GM19023 (cell line): ENCODE data around the gene DRAXIN.

ENCODE experiments used
- ATAC-seq: cut with Tn5 transposase; IDR thresholded peaks from one replicate; pipeline ENCODE4 v1.9.1; 2021; ENCODE audit warnings: mild to moderate bottlenecking, moderate library complexity; ENCODE audit not compliant: unreplicated experiment

DRAXIN gene

DNA sequence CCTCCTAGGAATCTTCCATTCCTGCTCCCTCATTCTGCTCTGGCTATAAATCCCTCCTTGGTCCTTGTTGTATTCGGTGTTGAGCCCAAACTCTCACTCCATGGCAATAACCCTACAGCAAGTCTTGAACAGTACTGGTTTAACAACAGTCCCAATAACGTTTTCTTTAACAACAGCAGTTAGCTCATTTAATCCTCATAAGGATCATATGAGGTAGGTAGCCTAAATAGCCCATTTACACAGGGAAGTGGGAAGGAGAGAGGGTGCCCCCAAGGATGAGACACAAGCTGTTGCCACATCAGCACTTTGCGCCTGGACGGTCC is 44.0 kb downstream of the DRAXIN start:
- ATAC-seq, result no peak

DNA sequence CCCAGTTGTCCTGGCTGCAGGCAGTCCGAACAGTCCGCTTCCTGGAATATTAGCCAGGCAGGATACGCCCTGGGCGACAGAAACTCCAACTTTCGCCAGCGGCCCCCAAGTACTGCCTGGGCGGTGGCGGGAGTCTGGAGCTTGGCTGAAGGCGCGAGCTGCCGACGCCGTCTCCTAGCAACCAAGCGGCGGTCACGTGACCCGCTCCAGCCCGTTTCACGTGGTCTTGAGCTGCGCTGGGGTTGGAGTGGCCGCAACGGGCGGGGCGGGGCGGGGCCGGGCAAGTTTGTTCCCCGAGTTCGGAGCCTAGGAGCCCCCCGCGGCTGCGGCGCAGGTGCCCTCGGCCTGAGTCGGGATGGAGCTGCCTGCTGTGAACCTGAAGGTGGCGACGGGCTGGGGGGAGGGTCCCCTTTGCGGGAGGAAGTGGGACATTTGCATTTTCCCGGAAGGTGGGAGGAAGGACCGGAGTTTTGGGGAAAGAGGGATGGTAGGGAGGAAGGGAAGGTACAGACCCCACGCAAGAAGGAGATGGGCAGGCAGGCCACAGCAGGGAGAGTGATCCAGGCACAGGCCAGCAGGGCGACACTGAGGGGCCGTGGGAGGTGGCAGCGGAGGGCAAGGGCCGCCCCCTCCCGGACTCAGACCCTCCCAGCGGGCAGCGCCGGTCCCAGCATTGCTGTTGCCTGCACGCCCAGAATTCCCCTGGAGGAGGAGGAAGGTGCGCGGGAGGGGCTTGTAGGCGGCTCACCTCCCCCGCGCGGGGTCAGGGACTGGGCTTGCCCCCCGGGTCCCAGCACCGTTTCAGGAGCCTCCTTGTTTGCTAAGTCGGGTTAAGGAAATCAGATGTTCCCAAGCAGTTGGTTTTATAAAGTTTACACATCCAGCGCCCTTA is 44.6 kb downstream of the DRAXIN start, which contains the start of gene AGTRAP:
TSS of gene AGTRAP (plus strand) at position 283 of the 892 bp plus-strand sequence. CDS start at position 356, 73 bp downstream.
- peak; percentile 85 for ATAC-seq

DNA sequence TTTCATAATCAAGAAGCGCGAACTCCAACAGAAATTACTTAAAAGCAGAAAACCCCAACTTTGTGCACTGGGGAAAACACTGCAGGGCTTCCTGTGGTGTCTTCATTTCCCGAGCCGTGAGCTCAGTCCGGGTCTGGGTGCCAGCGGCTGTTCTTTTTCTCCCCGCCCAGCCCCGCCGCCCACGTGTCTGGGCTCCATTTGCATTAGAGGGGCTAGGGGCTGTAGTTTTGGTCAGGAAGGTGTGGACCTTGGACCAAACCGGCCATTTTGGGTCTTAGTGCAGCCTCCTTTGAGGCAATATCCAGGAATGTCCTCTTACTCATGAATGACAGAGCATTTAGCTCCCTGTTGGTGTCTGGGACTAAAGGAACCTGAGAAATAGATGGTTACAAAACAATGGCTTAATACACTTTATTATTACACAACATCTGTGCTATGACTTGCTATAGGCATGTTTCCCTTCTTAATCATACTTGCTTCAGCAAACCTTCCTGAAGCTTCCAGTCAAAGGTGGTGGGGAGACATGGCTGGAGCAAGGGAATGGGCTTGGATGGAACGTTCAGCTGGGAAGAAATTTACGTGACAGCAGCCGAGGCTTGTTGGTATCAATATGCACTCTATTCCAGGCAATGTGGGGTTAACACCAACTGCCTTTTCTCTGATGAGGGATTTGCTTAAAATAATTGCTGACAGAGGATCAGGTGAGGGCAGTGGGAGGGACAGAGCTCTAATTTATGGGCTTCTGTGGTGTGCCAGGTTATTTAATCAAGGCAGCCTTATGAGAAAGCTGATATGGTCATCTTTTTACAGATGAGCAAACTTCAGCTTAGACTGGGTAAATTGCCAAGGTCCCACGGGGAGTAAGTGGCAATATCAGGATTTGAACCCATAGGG is 45.5 kb downstream of the DRAXIN start:
- ATAC-seq, result no peak

DNA sequence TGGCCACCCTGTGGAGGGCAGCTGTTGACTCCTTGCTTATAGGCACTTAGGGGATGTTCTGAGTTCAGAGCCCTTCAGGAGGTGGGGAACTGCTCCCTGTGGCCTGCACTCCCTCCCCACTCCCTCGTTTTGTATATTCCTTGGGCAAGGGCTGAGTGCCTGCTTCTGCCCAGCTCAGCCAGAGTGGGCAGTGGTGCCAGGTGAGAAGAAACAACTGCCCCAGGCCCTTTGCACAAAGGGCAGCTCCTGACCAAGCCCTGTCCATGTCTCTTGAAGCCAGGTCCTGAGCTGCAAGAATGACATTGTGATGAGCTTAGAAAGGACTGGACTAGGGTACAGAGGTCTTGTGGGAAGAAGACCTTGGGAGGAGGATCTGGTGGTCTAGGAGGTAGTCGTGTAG is 46.6 kb downstream of the DRAXIN start:
- ATAC-seq, result no peak

DNA sequence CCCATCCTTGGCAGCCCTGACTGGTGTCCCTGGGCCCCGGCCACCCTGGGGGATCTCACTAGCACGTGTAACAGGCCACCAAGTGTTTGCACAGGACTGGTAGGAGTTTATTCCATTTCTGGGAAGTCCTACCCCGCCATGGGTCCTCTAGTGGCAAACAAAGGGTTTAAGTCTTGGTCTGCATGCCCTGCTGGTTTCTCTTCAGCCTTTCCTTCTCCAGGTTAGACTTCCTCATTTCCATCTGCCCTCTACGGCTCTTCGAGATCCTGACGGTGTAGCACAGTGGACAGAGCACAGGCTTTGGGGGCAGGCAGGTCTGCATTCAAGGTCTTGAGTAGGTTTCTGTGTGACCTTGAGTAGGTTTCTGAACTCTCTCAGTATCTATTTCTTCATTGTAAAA is 47.3 kb downstream of the DRAXIN start:
- no peak for ATAC-seq

DNA sequence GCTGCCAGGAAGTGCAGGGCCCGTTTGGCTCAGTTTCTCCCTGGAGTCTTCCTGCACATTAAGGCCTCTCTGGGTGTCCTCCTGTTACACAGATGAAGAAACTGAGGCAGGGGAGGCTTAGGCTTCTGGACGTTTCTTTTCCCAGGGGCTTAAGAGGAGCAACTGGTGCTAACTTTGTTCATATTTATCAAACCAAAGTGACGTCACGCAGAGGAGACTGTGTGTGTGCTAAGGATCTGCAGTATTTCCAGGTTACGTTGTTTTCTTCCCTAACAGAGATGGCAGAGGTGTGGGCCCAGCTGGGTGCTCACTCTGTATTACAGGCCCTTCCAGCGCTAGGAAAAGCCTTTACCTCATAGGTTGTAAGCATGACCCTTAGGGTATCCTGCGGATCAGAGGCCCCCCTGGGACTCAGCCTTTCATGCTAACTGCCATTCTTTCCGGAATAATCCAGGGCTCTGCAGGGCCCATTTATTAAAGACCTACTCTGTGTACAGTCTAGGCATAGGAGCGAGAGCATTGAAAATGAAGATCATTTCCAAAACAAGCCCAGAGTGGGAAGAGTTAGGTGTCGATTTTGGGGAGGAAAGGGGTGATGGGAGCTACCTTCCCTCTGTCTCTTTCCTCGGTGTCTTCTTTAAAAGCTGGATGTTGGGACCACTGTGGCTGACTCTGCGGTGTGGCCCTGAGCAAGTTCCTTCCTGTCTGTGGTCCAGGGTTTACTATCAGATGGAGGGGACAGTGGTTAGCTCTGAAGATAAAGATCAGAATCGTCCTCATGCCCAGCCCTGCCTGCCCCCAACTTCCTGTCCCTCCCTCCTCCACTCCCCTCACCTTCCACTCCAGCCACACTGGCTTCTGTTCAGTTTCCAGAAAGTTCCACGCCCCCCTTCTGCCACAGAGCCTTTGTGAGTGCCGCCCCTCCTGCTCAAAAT is 49.0 kb downstream of the DRAXIN start:
- no peak for ATAC-seq

DNA sequence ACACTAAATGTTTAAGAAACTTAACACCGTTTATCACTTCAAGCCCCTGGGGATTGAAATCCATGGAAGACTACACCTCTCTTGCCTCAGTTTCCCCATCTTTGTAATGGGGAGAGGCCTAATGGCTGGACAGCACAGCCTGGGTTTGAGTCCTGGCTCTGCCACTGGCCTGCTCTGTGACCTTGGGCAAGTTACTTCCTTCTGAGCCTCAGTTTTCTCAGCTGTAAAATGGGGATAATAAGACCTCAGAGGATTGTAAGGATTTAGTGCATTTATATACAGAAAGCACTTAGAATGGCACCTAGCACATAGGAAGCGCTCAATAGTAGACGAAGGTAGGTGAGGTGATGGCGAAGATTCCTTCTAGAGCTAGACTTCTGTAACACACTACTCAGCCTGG is 50.0 kb downstream of the DRAXIN start:
- no peak for ATAC-seq

DNA sequence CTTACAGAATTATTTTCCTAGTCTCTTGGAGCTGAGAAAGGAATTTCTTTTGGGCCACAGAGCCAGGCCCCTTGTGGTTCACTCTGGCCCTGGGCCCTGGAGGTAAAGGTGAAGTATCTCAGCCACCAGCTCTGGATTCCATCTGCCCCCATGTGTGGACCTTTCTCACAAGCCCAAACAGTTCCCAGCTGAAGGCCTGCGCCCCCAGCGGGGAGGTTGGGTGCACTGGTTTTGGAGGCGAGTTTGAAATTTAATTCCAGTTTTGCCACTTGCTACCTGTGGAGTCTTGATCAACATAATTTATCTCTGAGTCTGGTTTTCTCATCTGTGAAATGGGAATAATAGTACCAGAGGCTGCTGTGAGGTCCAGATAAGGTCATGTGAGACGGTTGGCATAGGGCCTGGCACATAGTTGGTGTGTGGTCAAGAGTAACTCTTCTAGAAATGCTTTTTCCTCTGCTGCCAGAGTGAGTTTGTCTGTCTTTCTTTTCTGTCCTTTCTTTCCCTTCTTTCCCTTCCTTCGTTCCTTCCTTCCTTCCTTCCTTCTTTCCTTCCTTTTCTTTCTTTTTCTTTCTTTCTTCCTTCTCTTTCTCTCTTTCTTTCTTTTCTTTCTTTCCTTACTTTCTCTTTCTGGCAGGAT is 50.5 kb downstream of the DRAXIN start:
- no peak for ATAC-seq

DNA sequence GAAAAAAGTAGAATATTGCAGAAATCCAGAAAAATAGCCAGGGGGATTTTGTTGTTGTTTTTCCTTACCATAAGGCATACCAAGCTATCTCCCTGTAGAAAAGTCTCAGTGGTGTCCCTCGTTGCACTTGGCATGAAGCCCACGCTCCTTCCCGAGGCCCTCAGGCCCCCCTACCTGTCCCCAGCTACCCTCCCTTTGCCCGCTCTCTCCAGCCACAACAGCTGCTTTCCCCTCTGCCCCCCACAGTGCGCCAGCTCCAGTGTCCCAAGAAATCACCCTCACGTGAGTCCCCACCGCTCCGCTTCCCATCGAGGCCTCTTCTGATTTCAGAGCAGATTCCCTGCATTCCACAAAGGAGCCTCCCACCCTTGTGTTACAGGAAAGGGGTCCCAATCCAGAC is 52.8 kb downstream of the DRAXIN start:
- ATAC-seq, result no peak

DNA sequence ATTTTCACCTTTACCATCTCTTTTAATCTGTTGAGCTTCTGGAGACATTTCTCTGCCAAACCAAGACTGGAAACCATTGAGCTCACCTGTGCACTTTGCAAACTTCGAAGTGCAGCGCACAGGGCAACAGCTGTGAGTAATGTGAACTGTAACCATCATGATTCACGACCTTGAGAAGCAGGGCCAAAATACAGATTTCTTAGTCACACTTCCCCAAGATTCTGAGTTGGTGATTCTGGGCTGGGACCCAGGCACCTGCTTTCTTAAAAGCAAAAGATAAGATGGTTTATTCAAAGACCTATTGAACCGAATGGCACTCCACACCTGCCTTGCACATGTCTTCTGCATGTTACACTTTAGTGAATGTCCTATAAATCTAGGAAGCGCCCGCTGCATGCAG is 54.6 kb downstream of the DRAXIN start:
- ATAC-seq, result no peak

DNA sequence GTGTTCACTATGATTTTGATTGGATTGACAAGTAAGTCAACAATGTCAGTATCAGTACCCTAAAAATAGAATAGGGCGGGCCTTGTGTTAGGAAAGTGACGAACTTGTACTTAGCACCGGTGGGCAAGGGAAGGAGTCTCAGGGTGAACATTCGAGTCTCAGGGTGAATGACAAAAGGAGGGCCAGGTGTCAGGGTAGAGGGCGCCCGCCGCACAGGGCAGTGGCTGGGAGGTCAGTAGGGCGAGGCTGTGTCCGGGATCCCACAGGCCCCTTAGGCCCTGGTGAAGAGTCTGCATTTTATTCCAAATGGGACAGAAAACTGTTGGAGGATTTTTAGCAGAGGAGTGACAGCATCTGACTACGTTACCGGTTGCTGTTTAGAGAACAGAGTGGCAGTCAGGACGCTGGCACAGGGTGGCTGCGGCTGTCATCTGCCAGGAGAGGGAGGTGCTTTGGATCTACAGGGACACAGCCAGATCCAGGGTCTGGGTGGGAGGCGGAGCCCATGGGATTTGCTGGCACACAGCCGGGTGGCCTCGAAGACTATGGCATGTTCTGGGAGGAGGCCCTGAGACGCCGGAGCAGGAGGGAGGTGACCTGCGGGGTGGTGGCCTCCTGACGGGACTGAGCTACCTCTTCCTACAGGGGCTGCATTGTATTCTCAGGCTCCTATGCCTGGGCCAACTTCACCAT is 55.4 kb downstream of the DRAXIN start:
- no peak for ATAC-seq

DNA sequence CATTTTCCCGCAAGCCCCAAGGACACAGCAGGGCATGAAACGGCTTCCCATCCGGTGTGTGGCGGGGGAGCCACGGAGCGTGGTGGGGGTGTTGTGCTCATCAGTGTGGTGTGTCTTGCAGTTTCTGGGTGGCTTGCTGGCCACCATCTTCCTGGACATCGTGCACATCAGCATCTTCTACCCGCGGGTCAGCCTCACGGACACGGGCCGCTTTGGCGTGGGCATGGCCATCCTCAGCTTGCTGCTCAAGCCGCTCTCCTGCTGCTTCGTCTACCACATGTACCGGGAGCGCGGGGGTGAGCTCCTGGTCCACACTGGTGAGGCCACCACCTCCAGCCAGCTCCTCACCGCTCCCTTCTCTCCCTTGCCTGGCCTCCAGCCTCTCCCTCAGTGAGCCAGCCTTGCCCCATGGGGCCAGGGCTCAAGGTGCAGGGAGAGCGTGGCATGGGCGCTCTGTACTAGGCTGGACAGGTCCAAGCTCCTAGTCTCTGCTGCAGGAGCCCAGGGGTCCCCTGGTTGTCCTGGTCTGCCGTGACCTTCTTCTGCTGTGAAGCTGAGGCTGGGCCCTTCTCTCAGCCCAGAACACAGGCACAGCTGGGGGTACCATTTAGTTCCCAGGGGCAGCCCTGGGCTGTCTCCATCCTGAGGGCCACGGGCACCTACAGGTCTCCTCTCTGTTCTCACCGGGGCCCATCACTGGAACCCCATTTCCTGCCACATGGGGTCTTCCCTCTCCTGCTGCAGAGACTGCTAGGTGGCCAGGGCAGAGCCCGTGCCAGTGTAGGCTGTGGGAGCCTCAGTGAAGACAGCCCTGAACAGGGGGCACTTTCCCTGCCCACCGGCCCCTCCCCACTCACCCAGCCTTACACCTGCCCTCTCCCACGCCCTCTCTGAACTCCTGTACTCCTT is 57.0 kb downstream of the DRAXIN start:
- ATAC-seq, result no peak

DNA sequence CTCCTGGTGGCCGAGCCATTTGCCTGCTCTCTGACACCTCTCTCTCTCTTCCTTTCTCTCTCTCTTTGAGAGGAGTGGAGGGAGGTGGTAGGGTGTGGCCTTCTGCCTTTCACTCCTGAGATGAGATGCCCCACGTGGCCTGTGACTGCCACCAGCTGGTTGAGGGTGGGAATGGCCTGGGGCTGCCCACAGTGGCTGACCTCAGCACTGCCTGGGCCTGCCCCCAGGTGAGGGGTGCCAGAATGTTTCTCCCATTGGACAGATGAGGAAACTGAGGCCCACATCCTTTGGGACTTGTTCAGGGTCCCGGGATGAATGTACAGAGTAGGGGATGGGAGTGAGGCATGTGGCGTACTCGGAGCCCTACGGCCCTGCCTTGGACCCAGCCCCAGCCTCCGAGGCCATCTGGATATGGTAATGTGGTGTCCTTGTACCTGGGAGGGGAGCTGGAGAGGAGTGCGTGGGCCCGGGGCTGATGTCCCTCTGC is 57.7 kb downstream of the DRAXIN start:
- no peak for ATAC-seq

DNA sequence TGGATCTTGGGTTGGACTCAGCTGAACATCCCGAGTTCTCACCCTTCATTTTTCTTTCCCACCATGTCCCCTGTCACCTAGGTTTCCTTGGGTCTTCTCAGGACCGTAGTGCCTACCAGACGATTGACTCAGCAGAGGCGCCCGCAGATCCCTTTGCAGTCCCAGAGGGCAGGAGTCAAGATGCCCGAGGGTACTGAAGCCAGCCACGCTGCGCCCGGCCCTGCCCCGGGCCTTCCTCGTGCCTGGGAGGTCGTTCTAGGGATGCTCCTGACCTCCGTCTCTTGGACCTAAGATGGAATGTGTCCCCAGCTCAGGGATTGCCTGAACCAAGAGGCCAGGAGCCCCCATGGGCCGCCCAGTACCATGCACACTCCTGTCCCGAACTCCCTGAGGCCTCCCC is 58.5 kb downstream of the DRAXIN start:
- no peak for ATAC-seq

DNA sequence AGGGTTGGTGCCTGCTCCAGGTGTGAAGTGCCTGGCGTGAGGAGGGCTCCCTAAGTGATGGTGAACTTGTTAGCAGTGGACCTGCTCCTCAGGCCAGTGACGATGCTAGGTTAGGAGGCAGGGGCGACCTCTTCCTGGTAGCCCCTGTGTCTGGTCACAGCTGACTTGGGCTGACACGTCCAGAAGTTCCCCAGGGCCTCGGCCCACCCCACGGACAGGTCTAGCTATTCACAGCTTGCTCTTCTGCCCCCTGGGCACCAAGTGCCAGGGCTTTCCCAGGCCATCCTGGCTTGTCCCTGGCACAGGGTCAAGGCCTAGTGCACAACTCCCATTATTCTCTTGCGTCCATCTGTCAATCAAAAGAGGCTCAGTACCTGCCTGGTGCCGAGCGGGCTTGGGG is 59.6 kb downstream of the DRAXIN start:
- ATAC-seq, result no peak

DNA sequence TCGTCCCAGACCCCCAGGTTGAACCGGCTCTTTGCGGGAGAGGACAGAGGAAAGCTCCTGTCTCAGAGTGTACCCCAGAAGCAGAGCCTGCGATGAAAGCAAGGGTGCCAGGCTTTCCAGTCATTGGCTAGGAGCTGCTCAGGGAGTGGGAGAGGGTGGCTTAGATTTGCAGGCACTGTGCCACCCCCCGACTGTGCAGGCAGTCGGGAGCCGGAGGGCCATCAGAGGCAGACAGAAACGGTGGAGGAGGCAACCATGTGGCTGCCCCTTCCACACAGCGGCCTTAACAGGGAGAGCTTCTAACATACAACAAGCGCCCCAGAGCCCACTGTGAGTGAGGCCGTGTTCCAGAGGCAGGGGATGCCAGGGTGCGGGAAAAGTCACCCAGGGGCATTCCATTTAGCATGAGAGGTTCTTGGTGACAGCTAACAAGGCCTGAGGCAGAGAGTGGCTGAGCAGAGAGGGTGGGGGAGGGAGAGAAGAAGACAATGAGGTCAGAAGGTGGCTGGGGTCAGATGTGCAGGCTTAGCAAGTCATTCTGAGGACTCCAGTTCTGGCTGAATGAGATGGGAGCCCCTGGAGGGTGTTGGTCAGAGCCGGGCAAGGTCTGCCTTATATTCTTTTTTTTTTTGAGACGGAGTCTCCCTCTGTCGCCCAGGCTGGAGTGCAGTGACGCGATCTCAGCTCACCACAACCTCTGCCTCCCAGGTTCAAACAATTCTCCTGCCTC is 61.0 kb downstream of the DRAXIN start:
- ATAC-seq, result no peak

DNA sequence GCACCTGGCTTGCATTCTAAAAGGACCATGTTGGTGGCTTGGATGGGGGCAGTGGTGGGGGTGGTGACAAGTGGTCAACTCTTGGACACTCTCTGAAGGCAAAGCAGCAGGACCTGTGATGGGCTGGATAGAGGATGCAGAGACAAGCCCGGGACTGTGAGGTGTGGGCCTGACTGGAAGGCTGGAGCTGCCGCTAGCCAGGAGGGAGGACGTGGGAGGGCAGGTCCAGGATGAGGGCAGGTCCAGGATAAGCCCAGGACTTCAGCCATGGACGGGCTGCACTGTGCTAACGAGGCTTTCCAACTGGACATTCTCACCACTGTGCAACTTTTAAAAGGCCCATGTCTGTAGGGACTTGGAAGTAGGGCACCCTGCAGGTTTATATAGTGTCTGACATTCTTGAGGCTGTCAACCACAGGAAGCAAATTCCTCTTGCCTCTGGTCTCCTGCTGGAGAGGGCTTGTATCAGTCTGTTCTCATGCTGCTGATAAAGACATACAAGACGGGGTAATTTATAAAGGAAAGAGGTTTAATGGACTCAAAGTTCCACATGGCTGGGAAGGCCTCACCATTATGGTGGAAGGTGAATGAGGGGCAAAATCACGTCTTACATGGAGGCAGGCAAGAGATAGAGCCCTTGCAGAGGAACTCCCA is 62.2 kb downstream of the DRAXIN start:
- ATAC-seq, result no peak
